Fibroblast of pulmonary artery (primary cell): ENCODE results near the gene PSMC3.

Source experiments
- DNase-seq: peaks from one replicate; pipeline ENCODE4 v3.0.0-alpha.2; 2010; ENCODE audit warnings: low read depth
- H3K4me3 ChIP-seq: replicated peaks from 2 replicates; pipeline ENCODE4 v1.5.1; 2011; ENCODE audit warnings: low read depth, mild to moderate bottlenecking, control low read depth, low read length, moderate library complexity
- TF ChIP-seq, protein P1 (sequence below): IDR thresholded peaks from 2 replicates; pipeline ENCODE4 v1.5.1; 2011; ENCODE audit warnings: mild to moderate bottlenecking, control low read depth, low read length, inconsistent platforms; ENCODE audit errors: missing control alignments

PSMC3 gene

DNA sequence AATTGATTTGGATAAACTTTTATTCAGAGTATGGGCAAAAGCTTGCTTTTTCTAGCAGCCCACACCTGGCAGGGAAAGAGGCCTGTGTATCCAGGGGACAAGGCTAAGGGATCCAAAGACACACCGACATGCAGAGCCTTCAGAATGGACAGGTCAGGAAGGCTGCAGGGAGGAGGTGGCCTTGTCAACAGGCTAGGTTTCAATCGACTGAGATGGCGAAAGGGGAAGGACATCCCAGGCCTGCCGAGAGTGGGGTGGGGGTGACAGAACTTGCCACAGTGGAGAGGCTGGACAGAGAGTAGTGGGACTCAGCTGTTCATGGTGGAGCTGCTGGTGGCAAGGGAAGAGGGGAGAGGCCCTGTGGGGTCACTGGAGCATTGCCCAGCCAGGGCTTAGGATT lies 23.1 kb downstream of the PSMC3 start:
- H3K4me3 ChIP-seq, result no peak overlapping the region
- TF ChIP-seq, protein P1, sequence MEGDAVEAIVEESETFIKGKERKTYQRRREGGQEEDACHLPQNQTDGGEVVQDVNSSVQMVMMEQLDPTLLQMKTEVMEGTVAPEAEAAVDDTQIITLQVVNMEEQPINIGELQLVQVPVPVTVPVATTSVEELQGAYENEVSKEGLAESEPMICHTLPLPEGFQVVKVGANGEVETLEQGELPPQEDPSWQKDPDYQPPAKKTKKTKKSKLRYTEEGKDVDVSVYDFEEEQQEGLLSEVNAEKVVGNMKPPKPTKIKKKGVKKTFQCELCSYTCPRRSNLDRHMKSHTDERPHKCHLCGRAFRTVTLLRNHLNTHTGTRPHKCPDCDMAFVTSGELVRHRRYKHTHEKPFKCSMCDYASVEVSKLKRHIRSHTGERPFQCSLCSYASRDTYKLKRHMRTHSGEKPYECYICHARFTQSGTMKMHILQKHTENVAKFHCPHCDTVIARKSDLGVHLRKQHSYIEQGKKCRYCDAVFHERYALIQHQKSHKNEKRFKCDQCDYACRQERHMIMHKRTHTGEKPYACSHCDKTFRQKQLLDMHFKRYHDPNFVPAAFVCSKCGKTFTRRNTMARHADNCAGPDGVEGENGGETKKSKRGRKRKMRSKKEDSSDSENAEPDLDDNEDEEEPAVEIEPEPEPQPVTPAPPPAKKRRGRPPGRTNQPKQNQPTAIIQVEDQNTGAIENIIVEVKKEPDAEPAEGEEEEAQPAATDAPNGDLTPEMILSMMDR, result no peak
- no peak for DNase-seq

DNA sequence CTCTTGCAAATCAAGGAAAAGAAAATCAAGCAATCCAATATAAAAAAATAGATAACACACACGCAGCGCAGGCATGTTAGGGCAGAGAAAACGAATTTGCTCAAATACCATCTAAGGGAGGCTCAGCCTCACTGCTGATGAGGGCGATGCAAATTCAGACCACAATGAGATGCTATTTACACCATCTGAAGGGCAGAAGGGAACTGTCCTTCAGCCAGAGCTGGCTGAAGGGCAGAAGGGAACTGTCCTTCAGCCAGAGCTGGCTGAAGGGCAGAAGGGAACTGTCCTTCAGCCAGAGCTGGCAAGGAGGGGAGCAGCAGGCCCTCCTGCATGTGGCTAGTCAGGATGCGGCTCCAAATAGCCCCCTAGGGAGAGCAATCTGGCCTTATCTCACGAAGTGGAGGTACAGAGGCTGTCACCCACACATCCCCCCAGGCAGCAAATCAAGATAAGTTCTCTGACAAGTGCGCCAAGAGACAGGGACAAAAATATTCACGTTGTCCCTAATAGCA lies 25.4 kb downstream of the PSMC3 start:
- TF ChIP-seq, protein P1, result no peak
- H3K4me3 ChIP-seq, result no peak overlapping the region
- DNase-seq, result no peak

DNA sequence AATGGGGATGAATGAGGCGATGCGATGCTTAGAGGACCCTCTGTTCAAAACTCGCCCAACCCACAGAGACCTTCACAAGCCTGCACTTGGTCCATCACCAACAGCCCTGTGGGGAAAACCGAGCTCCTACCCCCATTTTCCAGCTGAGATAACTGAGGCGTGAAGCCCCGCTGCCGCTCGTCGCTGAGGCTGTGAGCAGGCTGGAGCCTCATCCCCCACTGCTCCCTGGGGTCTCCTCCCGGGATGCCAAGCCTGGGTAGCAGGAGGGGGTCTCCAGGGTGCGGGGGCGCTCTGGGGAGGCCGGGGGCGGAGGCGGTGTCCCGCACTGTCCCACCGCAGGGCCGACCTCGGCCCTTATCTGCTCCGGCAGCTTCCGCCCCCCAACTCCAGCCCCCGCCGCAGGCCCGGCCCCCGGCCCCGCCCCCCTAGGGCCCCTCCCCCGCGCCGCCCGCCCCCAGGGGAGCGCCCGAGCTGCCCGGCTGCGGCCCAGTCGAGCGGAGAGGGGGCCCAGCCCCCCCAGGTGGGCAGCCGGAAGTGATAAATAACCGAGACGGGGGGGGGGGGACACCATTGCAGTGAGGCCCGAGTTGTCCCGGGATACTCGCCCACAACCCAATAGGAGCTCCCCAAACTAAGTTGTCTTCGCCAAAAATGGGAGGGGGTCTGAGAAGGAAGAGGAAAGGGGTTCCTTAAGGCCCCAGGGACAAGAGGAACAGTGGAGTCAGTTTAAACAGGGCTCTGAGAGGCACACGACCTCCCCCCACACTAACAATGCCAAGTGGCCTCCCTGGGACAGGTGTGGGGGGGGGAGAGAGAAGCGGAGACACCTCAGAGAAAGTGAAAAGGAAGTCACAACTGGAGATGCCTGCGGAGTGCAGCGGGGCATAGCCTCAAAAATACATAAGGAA lies 26.1 kb downstream of the PSMC3 start:
- DNase-seq, result no peak
- TF ChIP-seq, protein P1, result no peak
- H3K4me3 ChIP-seq, result peak overlapping the region; percentile 52

DNA sequence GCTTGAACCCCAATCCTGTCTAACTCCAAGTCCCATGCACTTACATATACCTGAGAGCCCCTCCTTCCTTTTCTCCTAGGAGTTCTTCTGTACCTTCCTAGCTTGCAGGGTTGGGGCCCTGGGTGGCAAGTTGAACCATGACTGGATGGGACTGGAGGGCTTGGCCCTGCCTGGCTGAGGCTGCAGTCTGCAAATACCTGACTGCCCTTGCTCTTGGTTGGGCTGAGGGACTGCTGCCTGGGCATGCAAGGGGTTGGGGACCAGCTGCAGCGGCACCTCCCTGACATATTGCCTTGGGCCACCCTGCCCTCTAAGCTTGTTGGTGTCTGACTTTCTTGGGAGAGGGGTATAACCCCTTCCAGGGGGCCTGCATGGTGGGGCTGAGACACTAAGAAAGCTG lies 27.7 kb downstream of the PSMC3 start:
- TF ChIP-seq, protein P1, result no peak
- H3K4me3 ChIP-seq, result no peak overlapping the region
- DNase-seq, result no peak

DNA sequence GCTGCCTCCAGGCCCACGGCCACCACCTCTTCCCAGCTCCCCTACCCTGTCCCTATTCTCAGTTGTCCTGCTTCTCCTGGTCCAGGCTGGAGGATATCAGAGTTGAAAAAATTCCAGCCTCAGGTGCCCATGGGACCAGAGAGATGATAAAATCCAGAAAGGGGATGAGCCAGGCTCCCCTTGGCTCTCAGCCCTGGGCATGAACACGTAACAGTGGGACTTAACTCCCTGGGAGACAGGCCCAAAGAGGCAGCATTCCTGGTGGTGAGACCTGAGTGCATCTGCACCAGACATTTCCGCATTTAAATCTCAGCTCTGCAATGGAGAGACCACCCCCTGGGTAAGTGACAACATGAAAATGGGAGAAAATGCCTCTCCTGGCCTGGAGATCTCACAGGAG lies 28.2 kb downstream of the PSMC3 start:
- no peak overlapping the region for H3K4me3 ChIP-seq
- TF ChIP-seq, protein P1, result no peak
- no peak for DNase-seq

DNA sequence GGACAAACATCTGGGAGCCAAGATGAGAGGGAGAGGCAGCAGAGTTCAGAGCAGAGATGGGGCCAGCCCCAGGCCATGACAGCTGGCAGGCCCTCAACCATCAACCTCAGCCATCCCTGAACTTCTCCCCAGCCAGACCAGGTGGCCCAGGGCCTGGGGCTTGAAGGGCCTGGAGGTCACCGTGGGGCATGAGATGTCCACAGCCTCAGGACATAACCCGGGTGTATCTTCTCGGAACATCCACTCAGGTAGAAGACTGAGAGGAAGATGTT lies 30.3 kb downstream of the PSMC3 start:
- no peak for DNase-seq
- TF ChIP-seq, protein P1, result no peak
- H3K4me3 ChIP-seq, result no peak overlapping the region
